ENCODE data around the gene HDGFL2. TPM values are rescaled to one million over a fixed set of nuclear protein-coding genes. Genes with fewer than 3 reads are reported as not detected.

Gene HDGFL2
- total RNA-seq, 1 donor from 2014 or later, result 68.8 TPM

- peaks cover 16% of the 10 kb centered on the region for H3K36me3 Mint-ChIP-seq (ENCODE audit: unreplicated experiment)
- DNase-seq (ENCODE audit: extremely low spot score, unreplicated experiment), result no peak
- no peaks in the 10 kb centered on the region for H3K27me3 Mint-ChIP-seq (ENCODE audit: unreplicated experiment)
- no peak for TF ChIP-seq CTCF (IDR thresholded peaks at IDR 0.05)
- no peaks in the 10 kb centered on the region for H3K4me1 Mint-ChIP-seq (ENCODE audit: unreplicated experiment)
- H3K9me3 Mint-ChIP-seq (ENCODE audit: unreplicated experiment), result no peaks in the 10 kb centered on the region
- no peak overlapping the region for H3K27ac Mint-ChIP-seq (ENCODE audit: unreplicated experiment)
- H3K4me3 Mint-ChIP-seq (ENCODE audit: unreplicated experiment), result no peak overlapping the region
Observed at GRCh38 chr19:4434391-4434790, 37.7 kb upstream of the HDGFL2 start.

GRCh38 chr19:4436231-4436630, 35.9 kb upstream of the HDGFL2 start:
- no peak overlapping the region for H3K27ac Mint-ChIP-seq (ENCODE audit: unreplicated experiment)
- TF ChIP-seq CTCF (IDR thresholded peaks at IDR 0.05), result no peak

GRCh38 chr19:4437103-4437502, 35.0 kb upstream of the HDGFL2 start:
- no peak for TF ChIP-seq CTCF (IDR thresholded peaks at IDR 0.05)
- DNase-seq (ENCODE audit: extremely low spot score, unreplicated experiment), result no peak
- H3K27me3 Mint-ChIP-seq (ENCODE audit: unreplicated experiment), result no peaks in the 10 kb centered on the region
- H3K27ac Mint-ChIP-seq (ENCODE audit: unreplicated experiment), result no peak overlapping the region
- no peaks in the 10 kb centered on the region for H3K9me3 Mint-ChIP-seq (ENCODE audit: unreplicated experiment)
- H3K4me3 Mint-ChIP-seq (ENCODE audit: unreplicated experiment), result no peak overlapping the region
- no peaks in the 10 kb centered on the region for H3K4me1 Mint-ChIP-seq (ENCODE audit: unreplicated experiment)
- peaks cover 9% of the 10 kb centered on the region for H3K36me3 Mint-ChIP-seq (ENCODE audit: unreplicated experiment)

More at GRCh38 chr19:4436231-4436630, 35.9 kb upstream of the HDGFL2 start:
- no peaks in the 10 kb centered on the region for H3K27me3 Mint-ChIP-seq (ENCODE audit: unreplicated experiment)
- peaks cover 11% of the 10 kb centered on the region for H3K36me3 Mint-ChIP-seq (ENCODE audit: unreplicated experiment)
- no peaks in the 10 kb centered on the region for H3K4me1 Mint-ChIP-seq (ENCODE audit: unreplicated experiment)
- no peak overlapping the region for H3K4me3 Mint-ChIP-seq (ENCODE audit: unreplicated experiment)
- no peak for DNase-seq (ENCODE audit: extremely low spot score, unreplicated experiment)
- no peaks in the 10 kb centered on the region for H3K9me3 Mint-ChIP-seq (ENCODE audit: unreplicated experiment)

GRCh38 chr19:4439243-4439642, 32.9 kb upstream of the HDGFL2 start:
- H3K27me3 Mint-ChIP-seq (ENCODE audit: unreplicated experiment), result no peaks in the 10 kb centered on the region
- H3K27ac Mint-ChIP-seq (ENCODE audit: unreplicated experiment), result no peak overlapping the region
- no peak for TF ChIP-seq CTCF (IDR thresholded peaks at IDR 0.05)
- DNase-seq (ENCODE audit: extremely low spot score, unreplicated experiment), result no peak
- no peak overlapping the region for H3K4me3 Mint-ChIP-seq (ENCODE audit: unreplicated experiment)
- H3K4me1 Mint-ChIP-seq (ENCODE audit: unreplicated experiment), result no peaks in the 10 kb centered on the region
- peaks cover 9% of the 10 kb centered on the region for H3K36me3 Mint-ChIP-seq (ENCODE audit: unreplicated experiment)
- no peaks in the 10 kb centered on the region for H3K9me3 Mint-ChIP-seq (ENCODE audit: unreplicated experiment)

- H3K27ac Mint-ChIP-seq (ENCODE audit: unreplicated experiment), result no peak overlapping the region
- DNase-seq (ENCODE audit: extremely low spot score, unreplicated experiment), result no peak
- H3K4me3 Mint-ChIP-seq (ENCODE audit: unreplicated experiment), result no peak overlapping the region
- H3K36me3 Mint-ChIP-seq (ENCODE audit: unreplicated experiment), result peaks cover 5% of the 10 kb centered on the region
- no peaks in the 10 kb centered on the region for H3K27me3 Mint-ChIP-seq (ENCODE audit: unreplicated experiment)
- no peaks in the 10 kb centered on the region for H3K9me3 Mint-ChIP-seq (ENCODE audit: unreplicated experiment)
- no peak for TF ChIP-seq CTCF (IDR thresholded peaks at IDR 0.05)
- no peaks in the 10 kb centered on the region for H3K4me1 Mint-ChIP-seq (ENCODE audit: unreplicated experiment)
Observed at GRCh38 chr19:4441994-4442818, 29.9 kb upstream of the HDGFL2 start.

Data from osteocyte (in vitro differentiated cells).